IMR-90 (cell line): ENCODE data around the gene PDE11A. TPM values are rescaled to one million over a fixed set of nuclear protein-coding genes. Genes with fewer than 3 reads are reported as not detected.

Experiments
- ATAC-seq: fragments of 200-7000 bp; cut with Tn5 transposase; 2 replicates; pipeline ENCODE4 v1.9.1; 2020; ENCODE audit warnings: low read depth, mild to moderate bottlenecking, moderate library complexity
- BruUV-seq: library from RNA; stranded (reverse); fragments of 400-500 nt; replicated peaks from 2 replicates; lab custom pipeline; 2021; lab: Mats Ljungman, UMichigan
- CTCF ChIA-PET: fragments of 300-600 bp; formaldehyde crosslinking; extraction: SDS; loops from one replicate; lab custom pipeline; 2021; ENCODE audit warnings: antibody characterized with exemption; lab: Yijun Ruan, JAX
- POLR2A ChIA-PET: fragments of 300-600 bp; sonication (Branson Sonifier 250); formaldehyde crosslinking; loops from one replicate; lab custom pipeline; 2022; ENCODE audit warnings: antibody characterized with exemption; ENCODE audit not compliant: unreplicated experiment; lab: Charles Lee
- DNase-seq: peaks from one replicate; pipeline ENCODE4 v3.0.0; 2013
- H2AFZ ChIP-seq: replicated peaks from 2 replicates; pipeline ENCODE3; 2013; ENCODE audit warnings: low read length, mild to moderate bottlenecking; ENCODE audit not compliant: poor library complexity
- H2AK5ac ChIP-seq: 2 replicates; pipeline ENCODE4 v1.6.1; 2013; ENCODE audit warnings: low read depth, low read length, inconsistent platforms
- H2AK9ac ChIP-seq: replicated peaks from 2 replicates; pipeline ENCODE3; 2013; ENCODE audit warnings: mild to moderate bottlenecking, low read depth, low read length, moderate library complexity; ENCODE audit not compliant: poor library complexity
- H2BK120ac ChIP-seq: 2 replicates; pipeline ENCODE4 v1.6.1; 2013; ENCODE audit warnings: low read depth, low read length, inconsistent platforms
- H2BK15ac ChIP-seq: 3 replicates; pipeline ENCODE4 v1.6.1; 2013; ENCODE audit warnings: low read depth, low read length, inconsistent platforms
- H2BK20ac ChIP-seq: 2 replicates; pipeline ENCODE4 v1.6.1; 2013; ENCODE audit warnings: low read depth, mild to moderate bottlenecking, inconsistent platforms, low read length, moderate library complexity
- H2BK5ac ChIP-seq: 2 replicates; pipeline ENCODE4 v1.6.1; 2013; ENCODE audit warnings: mild to moderate bottlenecking, low read depth, low read length, inconsistent platforms; ENCODE audit not compliant: poor library complexity, severe bottlenecking
- H3K14ac ChIP-seq: replicated peaks from 2 replicates; pipeline ENCODE4 v1.6.1; 2013; ENCODE audit warnings: low read depth, low read length, inconsistent platforms
- H3K18ac ChIP-seq: 2 replicates; pipeline ENCODE4 v1.6.1; 2013; ENCODE audit warnings: low read depth, low read length, control low read depth
- H3K23ac ChIP-seq: 2 replicates; pipeline ENCODE4 v1.6.1; 2013; ENCODE audit warnings: low read depth, low read length, inconsistent platforms
- H3K27ac ChIP-seq: 2 replicates; pipeline ENCODE4 v1.5.1; 2013; ENCODE audit warnings: mild to moderate bottlenecking, control low read depth, low read length; ENCODE audit not compliant: insufficient read depth
- H3K27me3 ChIP-seq: 2 replicates; pipeline ENCODE4 v1.6.1; 2013; ENCODE audit warnings: low read length; ENCODE audit not compliant: control insufficient read depth, insufficient read depth
- H3K36me3 ChIP-seq: 2 replicates; pipeline ENCODE4 v1.6.1; 2013; ENCODE audit warnings: low read length, mixed read lengths; ENCODE audit not compliant: control insufficient read depth, insufficient read depth
- H3K4ac ChIP-seq: 2 replicates; pipeline ENCODE4 v1.6.1; 2013; ENCODE audit warnings: low read depth, low read length, inconsistent platforms
- H3K4me1 ChIP-seq: 2 replicates; pipeline ENCODE4 v1.6.1; 2013; ENCODE audit warnings: low read length, mixed read lengths; ENCODE audit not compliant: control insufficient read depth, insufficient read depth
- H3K4me2 ChIP-seq: 2 replicates; pipeline ENCODE4 v1.6.1; 2013; ENCODE audit warnings: low read depth, mild to moderate bottlenecking, control low read depth, low read length, moderate library complexity
- H3K4me3 ChIP-seq: 2 replicates; pipeline ENCODE4 v1.5.1; 2013; ENCODE audit warnings: low read depth, mild to moderate bottlenecking, control low read depth, low read length, moderate library complexity; ENCODE audit not compliant: insufficient read depth
- H3K56ac ChIP-seq: 2 replicates; pipeline ENCODE4 v1.6.1; 2013; ENCODE audit warnings: low read length, inconsistent platforms; ENCODE audit not compliant: insufficient read depth; ENCODE audit errors: extremely low read depth
- H3K79me1 ChIP-seq, 2 experiments: 2 replicates each; pipeline ENCODE4 v1.6.1; 2013; ENCODE audit warnings: low read length in 2 of 2, inconsistent platforms in 1 of 2, low read depth in 1 of 2
- H3K9ac ChIP-seq: 2 replicates; pipeline ENCODE4 v1.6.1; 2013; ENCODE audit warnings: low read depth, low read length, control low read depth
- H3K9me1 ChIP-seq: 2 replicates; pipeline ENCODE4 v1.6.1; 2013; ENCODE audit warnings: low read length, inconsistent platforms; ENCODE audit not compliant: insufficient read depth
- H3K9me3 ChIP-seq: 2 replicates; pipeline ENCODE4 v1.6.1; 2013; ENCODE audit warnings: low read length; ENCODE audit not compliant: control insufficient read depth, insufficient read depth
- H4K20me1 ChIP-seq: 2 replicates; pipeline ENCODE4 v1.6.1; 2013; ENCODE audit warnings: low read length, inconsistent platforms; ENCODE audit not compliant: insufficient read depth
- H4K5ac ChIP-seq: 2 replicates; pipeline ENCODE4 v1.6.1; 2013; ENCODE audit warnings: mild to moderate bottlenecking, low read depth, low read length, control low read depth
- H4K8ac ChIP-seq, 2 experiments: 2 replicates each; pipeline ENCODE4 v1.6.1; 2013; ENCODE audit warnings: low read depth in 2 of 2, low read length in 2 of 2, control low read depth in 1 of 2, inconsistent platforms in 1 of 2
- H4K91ac ChIP-seq: 2 replicates; pipeline ENCODE4 v1.6.1; 2013; ENCODE audit warnings: low read depth, low read length, inconsistent platforms; ENCODE audit not compliant: insufficient read depth
- MAZ ChIP-seq: IDR thresholded peaks from 2 replicates; pipeline ENCODE4 v1.6.1; 2012; ENCODE audit warnings: low read depth, mild to moderate bottlenecking, low read length, improper control_type of control experiment, moderate library complexity, borderline replicate concordance
- RAD21 ChIP-seq: IDR thresholded peaks from 2 replicates; pipeline ENCODE4 v1.6.1; 2012; ENCODE audit warnings: low read length, improper control_type of control experiment
- RCOR1 ChIP-seq: IDR thresholded peaks from 2 replicates; pipeline ENCODE4 v1.6.1; 2012; ENCODE audit warnings: mild to moderate bottlenecking, low read length, improper control_type of control experiment; ENCODE audit not compliant: insufficient replicate concordance
- SMC3 ChIP-seq: fragments of 150-350 bp; IDR thresholded peaks from 2 replicates; pipeline ENCODE4 v1.6.1; 2016; ENCODE audit warnings: low read depth, mild to moderate bottlenecking, antibody characterized with exemption, low read length, moderate library complexity
- WGBS, 2 experiments: methylation state at CpG; one replicate each; pipeline versions ENCODE4 v1.1.5 to v1.1.7; 2013; ENCODE audit warnings: missing lambda C conversion rate in 2 of 2; ENCODE audit not compliant: insufficient read length in 1 of 2; ENCODE audit errors: extremely low coverage in 2 of 2; 5-methylcytosine and 5-hydroxymethylcytosine counted together
- dilution Hi-C: fragments of 300-500 bp; cut with HindIII; formaldehyde crosslinking; loops from one replicate; pipeline ENCODE4 v1.14.3; 2018; ENCODE audit warnings: low sequenced_read_pairs; ENCODE audit not compliant: unreplicated experiment
- in situ Hi-C: fragments of 300-500 bp; cut with MboI; formaldehyde crosslinking; loops from 3 replicates; pipeline ENCODE4 v1.14.3; 2019; ENCODE audit warnings: low sequenced_read_pairs, inconsistent platforms, mixed read lengths
- intact Hi-C: fragments of 100-400 bp; cut with micrococcal nuclease; formaldehyde crosslinking; loops from 2 replicates; pipeline ENCODE4 v1.10.0; 2022
- polyA plus RNA-seq, 3 experiments: library from polyadenylated mRNA; depleted of rRNA; stranded (reverse); fragments of >200 nt; gene quantifications; 2 replicates each; pipeline ENCODE4 v1.2.3, GENCODE V29; 2012; ENCODE audit warnings: low replicate concordance in 1 of 3
- total RNA-seq: library from RNA; depleted of rRNA; stranded (reverse); fragments of >200 nt; gene quantifications from 2 replicates; pipeline ENCODE4 v1.2.3, GENCODE V29; 2012

The PDE11A gene
- total and polyA plus RNA-seq, 2 of the 4 experiments (the other 2 are of a cell fraction) = 0.21 to 0.72 TPM

DNA sequence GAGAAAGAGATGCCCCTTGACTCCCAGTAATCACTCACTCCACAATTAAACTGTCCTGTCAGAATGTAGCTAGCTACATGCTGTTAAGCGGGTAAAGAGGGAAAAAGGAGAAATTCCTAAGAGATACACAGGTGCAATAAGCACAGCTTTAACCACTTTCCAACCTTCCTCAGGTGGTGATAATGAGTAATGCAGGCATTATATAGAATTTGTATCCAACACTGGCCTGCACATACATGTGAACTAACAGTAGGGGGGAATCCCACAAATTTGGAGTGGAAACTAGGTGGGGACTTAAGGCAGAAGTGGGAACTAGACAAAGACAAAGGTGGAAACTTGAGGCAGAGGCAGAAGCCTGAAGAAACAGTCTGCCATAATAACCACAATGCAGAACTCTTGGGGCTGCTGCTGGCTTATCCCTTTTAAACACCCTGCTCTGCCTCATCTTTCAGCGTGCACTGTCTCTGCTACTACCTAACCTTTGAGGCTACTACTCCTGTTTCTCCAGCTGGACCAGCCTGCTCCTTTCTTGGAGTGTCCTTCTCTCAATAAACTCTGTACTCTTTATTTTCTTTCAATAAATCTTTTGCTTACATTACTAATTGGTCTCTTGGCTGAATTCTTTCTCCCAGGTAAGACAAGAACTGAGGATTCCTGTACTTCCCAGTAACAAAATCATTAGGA lies 259.7 kb downstream of the PDE11A start:
- Histone ChIP-seq H3K27me3 (no peaks in the 10 kb centered on the region), H3K23ac (no peak overlapping the region), H2BK20ac (no peak overlapping the region), H3K9me3 (no peaks in the 10 kb centered on the region), H2AK5ac (no peak overlapping the region), H3K27ac (no peak overlapping the region), H3K56ac (no peak overlapping the region), H3K14ac (no peak overlapping the region), H3K4ac (no peak overlapping the region), H3K9me1 (no peaks in the 10 kb centered on the region), H2AK9ac (no peak overlapping the region), H4K5ac (no peak overlapping the region), H2AFZ (no peak overlapping the region), H3K9ac (no peak overlapping the region), H4K8ac (no peak overlapping the region), H2BK5ac (no peak overlapping the region), H3K18ac (no peak overlapping the region), H3K79me1 (no peaks in the 10 kb centered on the region), H4K20me1 (no peaks in the 10 kb centered on the region), H3K4me3 (no peak overlapping the region), H2BK120ac (no peak overlapping the region), H2BK15ac (no peak overlapping the region), H4K91ac (no peak overlapping the region), H3K36me3 (no peaks in the 10 kb centered on the region), H3K4me1 (no peaks in the 10 kb centered on the region), H3K4me2 (no peak overlapping the region)
- TF ChIP-seq RCOR1 (no peak), SMC3 (no peak), MAZ (no peak), RAD21 (no peak)
- no TSS peak for BruUV-seq
- ATAC-seq (no peak), DNase-seq (no peak)
- CTCF ChIA-PET = interaction anchor here (0.6 kb wide), 1 partner anchor 1605 kb away, joined by 3 read pairs; no protein-coding TSS in a partner anchor
- intact Hi-C loops (no loop called here), dilution Hi-C loops (no loop called here), in situ Hi-C loops (no loop called here)
- WGBS, 2 experiments = 63% methylated on average over 1 of the region's 2 CpGs; no CpG with 5 or more reads in 1 of the 2 experiments
- POLR2A ChIA-PET = no interaction called here
